GM18517 (cell line): ENCODE results near the gene ODF4.
"Not testable (repeated sequence)": the region's sequence is repeated elsewhere in the genome, so short reads cannot be mapped to it uniquely, and the experiment has no call there.

ENCODE experiments used
- ATAC-seq: cut with Tn5 transposase; IDR thresholded peaks from one replicate; pipeline ENCODE4 v1.9.1; 2021; ENCODE audit warnings: mild to moderate bottlenecking, moderate library complexity; ENCODE audit not compliant: unreplicated experiment

The ODF4 gene

DNA sequence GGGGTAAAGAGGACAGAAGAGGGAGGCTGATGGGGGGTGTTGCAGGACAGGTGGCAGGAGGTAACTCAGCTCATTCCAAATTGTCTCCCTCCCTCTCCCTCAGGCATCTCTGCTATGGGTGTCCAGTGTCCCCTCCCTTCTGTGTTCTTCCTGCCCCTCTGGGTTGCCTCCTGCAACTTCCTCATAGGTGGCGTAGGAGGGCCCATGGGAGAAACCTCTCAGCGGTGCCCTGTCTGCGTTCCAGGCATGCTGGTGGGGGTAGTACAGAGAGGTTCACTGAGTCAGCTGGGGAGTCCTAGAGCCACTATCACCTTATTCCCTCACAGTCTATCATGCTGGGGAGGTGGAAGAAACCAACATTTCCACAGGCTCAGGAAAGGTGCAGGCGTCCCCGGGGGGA lies 14.7 kb upstream of the ODF4 start:
- no peak for ATAC-seq

DNA sequence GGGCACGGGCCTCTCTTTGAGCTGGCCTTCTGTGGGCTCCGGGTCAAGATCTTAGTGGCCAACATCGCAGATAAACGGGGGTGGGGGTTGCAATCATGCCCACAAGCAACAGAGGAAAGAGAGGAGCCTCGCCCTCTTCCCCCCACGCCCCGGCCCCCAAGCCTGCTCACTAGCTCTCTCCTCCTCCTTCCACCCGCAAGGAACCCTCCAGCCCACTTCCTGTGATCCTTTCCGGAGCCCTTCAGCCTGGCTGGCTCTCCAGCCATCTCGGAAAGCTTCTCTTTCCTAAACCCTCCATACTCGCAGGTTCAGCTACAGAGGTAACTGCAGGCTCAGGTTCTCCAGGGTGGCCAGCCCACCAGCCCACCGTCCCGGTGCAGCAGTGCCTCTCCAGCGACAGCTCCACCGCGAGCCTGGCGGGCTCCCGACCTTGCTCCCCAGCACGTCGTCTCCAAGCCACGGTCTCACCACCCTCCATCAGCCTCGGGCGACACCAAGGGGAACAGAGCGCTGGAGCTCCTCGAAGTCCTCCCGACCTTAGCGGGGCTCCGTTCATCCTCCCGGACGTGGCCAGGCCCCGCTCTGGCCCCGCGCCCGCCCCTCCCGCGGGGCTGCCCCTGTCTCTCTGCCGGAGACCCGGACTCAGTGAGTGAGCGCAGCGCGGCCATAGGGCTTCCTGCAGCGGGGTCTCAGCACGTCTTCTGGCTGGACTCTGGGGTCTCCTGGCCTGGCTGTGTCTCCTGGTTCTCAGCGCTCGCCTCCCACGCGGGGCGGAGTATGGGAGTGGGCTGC lies 12.9 kb upstream of the ODF4 start:
- ATAC-seq: no peak

DNA sequence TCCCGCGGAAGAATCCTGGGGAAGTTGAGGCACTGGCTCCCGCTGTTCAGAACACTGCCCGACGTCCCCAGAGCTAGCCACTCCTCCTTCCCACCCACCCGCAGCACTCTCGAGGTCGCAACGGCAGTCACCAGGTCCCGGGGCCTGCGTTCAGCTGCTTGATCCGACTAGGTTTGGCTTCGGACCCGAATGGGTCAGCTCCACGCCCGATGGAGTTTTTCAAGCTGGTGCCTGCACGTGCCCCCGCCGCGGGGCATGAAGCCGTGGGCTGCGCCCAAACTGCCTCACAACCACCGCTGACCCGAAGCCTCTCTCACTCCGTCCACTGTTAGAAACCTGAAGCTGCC lies 12.4 kb upstream of the ODF4 start:
- ATAC-seq: no peak

DNA sequence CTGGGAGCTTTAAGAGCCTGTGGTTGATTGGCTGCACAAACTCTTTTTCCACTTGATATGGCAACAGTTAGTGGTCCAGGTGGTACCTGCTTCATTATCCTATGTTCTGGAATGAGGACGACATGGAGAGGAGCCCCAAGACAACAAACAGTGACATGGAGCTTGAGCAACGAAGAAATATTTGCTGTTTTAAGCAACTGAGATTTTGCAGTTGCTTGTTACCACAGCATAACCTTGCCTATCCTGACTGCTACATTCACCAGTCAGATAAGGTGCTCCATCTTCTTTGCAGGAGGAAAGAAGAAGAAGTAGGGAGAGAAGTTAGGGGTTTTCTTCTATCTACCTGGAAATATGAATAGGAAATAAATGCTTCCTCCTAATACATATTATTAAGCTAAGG lies 7.5 kb upstream of the ODF4 start:
- ATAC-seq: no peak

DNA sequence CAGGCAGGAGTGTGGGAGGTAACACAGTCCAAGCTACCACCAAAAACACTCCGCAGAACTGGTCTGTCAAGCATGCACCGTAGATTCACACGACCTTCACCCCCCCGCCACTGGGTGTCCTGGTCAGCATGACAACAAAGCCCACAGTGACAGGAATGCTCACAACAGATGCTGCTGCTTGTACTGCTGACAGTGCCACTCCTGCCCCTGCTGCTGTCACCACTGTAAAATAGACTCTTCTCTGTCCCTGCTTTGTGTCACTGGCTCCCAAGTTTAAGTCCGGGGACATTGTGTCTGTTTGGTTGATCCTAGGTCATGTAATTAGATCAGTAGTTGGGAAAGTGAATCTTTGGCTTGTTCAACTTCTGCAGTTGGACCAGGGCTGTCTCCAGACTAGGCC lies 7.0 kb upstream of the ODF4 start:
- ATAC-seq: no peak

DNA sequence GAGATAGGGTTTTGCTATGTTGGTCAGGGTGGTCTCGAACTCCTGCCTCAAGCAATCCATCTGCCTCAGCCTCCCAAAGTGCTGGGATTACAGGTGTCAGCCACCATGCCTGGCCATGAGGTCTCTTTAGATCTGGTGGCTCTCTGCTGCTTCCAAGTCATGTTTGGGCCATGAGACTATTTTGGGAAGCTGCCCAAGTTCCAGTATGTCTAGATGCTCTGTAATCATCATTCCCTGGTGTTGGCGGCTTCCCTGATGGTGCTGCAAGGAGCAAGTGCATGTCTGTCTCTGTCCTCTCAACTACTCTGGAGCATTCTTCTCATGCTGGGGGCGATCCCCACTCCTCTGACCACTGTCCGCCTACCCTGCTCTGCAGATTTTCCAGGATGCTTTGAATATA lies 6.4 kb upstream of the ODF4 start:
- no peak for ATAC-seq

DNA sequence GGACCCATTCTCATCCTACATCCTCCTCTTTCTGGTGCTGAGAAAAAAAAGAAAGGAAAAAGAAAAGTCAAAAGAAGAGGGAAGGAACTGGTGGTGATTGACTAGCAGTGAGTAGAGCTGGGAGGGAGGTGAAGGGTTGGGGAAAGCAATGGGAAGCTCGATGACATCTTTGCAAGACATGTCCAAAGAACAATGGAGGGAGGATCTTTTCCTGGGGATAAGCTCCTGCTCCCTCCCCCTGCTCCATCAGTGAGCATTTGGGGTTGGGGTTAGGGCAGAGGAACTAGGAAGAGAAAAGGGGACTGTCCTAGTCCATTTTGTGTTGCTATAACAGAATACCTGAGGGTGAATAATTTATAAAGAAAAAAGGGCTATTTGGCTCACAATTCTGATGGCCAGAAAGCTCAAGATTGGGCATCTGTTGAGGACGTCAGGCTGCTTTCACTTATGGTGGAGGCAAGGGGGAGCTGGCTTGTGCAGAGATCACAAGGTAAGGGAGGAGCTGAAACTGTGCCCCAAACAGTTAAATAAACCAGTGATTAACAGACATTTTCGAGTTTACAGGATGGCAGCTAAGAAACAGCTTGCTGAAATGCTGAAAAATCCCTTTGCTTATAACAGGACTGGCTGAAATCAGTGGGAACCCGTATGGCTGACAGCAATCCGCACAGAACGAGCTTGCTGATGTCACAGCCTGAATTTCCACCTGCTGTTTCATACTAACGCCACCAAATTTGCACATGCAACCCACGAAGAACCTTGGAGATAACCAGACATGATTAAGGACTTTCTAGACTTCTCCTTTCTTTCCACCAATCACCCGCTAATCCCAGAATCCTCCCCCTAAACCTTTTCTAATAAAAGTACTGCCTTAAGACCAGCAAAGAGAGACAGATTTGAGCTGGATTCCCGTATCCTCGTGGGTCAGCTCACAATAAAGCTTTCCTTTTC lies 1.6 kb upstream of the ODF4 start:
- no peak for ATAC-seq

DNA sequence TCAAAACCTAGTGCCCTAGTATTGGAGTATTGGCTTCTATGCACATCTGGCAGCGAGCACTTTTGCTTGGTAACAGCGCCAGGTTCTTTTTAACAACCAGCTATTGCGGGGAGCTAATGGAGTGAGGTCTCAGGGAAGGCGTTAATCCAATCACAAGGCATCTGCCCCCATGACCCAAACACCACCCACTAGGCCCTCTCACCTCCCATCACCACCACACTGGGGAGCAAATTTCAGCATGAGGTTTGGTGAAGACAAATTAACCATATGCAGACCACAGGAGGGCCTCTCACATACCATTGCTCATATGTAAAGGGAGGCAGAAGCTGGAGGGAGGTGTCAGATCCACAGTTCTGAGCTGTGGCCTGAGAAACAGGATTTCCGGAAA lies 893 bp upstream of the ODF4 start:
- ATAC-seq: no peak

DNA sequence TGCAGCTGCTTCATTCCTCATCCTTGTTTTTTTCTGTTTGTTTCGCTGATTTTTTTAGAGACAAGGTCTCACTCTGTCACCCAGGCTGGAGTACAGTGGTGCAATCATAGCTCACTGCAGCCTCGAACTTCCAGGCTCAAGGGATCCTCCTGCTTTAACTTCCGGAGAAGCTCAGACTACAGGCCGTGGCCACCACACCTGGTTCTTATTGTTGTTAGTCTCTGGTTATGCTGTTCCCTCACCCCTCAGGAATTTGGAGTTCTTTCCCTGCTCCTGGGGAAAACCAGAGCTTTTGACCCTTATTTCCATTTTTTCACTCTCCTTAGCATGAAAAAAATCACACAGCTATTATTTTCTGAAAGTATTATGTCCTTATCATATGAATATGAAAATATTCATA lies 1.8 kb downstream of the ODF4 start:
- no peak for ATAC-seq

DNA sequence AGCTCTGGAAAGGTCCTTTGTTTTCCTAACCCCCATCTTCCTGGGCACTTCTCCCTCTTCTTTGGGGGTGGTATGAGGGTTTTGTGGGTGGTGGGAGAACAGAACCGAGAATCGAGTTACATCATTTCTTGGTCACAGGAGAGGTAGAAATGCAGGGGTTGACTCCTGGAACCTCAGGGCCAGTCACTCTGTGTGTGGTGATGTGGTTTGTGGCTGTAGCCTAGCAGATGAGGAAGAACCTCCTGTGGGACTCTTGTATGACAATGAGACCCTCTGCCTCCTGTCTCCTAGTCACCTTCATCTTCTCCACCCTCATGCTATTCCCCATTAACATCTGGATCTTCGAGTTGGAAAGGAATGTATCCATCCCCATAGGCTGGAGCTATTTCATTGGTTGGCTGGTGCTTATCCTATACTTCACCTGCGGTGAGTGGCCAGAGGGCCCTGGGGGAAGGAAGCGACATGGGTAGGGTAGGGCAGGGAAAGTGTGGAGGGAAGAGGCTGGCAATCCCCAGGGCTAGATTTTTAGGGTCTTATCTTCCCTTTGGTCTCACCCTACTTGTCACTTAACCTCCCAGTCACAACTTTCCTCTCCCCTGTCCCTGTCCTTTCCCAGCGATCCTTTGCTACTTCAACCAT lies 5.5 kb downstream of the ODF4 start:
- ATAC-seq: no peak

DNA sequence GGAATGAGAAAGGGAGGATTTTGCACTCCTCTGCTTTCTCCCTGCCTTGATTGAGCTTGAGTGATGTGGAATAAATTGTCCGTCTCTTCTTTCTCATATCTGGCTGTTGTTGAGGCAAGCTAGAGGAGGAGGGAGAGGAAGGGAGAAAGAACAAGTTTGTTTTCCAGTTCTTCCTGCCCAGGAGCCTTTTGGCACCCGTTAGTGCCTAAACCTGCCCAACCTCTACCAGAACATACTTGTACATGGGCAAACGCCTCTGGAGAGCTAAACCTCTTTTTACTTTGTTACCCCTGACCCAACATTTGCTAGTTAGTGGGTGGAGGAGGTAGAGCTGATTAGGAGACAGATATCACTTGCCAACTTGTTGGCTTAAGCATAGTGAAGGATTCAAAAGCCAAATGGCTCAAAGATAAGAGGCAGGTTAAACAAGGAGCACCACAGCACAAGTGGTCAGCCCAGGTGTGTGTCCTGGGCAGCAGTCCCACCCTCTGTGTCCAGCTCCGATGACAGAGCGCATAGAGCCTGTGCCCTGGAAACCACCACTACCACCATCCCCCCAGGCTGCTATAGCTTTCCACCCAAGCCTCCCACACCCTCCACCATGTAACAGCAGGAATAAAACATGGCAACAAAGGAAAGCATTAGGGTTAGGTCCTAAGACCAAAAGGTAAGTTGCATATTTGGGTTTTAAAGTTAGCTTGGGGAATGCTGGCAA lies 6.5 kb downstream of the ODF4 start:
- no peak for ATAC-seq

DNA sequence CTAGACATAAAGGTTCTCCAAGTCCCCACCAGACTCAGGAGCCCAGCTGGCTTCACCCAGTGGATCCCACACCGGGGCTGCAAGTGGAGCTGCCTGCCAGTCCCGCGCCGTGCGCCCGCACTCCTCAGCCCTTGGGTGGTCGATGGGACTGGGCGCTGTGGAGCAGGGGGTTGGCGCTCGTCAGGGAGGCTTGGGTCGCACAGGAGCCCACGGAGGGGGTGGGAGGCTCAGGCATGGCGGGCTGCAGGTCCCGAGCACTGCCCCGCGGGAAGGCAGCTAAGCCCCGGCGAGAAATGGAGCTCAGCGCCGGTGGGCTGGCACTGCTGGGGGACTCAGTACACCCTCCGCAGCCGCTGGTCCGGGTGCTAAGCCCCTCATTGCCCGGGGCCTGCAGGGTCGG lies 7.4 kb downstream of the ODF4 start:
- not testable (repeated sequence) for ATAC-seq

DNA sequence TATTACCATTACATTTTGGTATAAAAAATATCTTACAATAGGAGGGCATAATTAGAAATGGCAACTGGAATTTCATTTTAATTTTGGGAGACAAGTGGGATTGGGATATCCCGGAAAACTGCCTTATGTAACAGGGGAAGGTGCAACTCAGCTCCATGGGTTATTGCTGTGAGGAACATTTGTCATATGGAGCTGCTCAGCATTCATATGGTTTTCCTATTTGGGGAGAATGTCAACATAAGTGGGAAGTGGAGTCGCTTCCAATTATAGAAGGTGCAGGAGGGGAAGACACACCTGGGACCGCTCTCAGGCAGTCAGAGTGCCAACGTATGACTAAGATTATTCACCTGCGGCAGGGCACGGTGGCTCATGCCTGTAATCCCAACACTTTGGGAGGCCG lies 10.7 kb downstream of the ODF4 start:
- ATAC-seq: no peak

DNA sequence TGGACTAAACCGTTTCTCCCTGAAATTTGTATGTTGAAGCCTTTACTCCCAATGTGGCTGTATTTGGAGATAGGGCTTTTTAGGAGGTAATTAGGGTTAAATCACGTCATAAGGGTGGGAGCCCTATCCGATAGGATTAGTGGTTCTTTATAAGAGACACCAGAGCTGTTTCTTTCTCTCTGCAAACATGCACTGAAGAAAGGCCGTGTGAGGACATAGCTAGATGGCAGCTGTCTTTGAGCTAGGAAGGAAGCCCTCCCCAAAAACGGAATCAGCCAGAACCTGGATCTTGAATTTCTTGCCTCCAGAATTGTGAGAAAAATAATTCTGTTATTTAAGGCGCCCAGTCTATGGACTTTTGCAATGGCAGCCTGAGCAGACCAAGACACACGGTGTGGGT lies 14.1 kb downstream of the ODF4 start:
- ATAC-seq: no peak

DNA sequence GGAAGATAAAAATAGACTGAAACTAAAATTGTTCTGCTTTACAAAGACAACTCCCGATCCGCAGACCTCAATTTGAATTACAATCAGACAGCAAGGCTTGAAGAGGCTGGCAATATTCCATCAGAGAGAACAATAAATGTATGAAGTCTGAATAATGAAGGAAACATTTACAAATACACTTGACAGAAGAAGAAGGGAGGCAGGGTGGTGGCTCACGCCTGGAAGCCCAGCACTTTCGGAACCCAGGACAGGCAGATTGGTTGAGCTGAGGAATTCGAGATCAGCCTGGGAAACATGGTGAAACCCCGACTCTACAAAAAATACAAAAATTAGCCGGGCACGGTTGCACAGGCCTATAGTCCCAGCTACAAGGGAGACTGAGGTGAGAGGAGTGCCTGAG lies 14.6 kb downstream of the ODF4 start:
- no peak for ATAC-seq

DNA sequence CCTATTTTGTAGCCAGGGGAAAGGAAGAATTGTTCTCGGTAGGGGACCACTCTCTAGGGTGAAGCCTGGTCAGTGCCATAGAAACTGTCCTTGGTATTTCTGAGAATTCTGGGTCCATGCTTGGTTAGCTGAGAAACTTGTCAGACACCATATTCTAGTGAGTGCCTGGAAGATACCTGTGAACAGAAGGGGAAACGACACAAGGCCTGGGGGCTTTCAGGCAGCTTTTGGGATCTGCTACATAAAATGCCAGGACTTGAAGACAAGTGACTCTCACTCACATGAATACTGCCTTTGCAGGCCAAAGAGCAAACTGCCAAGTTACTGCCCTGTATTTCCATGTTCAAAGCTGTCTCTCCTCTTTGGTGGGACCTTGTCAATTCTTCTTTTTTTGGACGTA lies 18.3 kb downstream of the ODF4 start:
- ATAC-seq: no peak

DNA sequence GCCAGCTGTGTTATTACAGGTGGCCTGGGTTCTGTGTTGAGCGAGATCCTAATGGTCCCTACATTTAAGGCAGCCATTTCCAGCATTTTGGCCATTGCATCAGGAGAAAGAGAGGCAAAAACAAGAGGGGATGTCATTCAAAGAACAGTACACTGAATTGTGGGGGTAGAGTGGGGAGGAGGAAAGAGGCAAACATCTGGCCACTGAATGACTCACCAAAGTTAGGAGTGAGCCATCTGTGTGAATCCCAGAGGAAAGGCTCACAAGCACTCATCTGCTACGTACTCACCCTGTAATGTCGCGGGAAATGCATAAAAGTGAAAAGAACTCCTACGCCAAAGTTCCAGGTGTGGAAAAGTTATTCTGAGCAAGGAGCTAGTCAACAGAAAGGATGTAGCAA lies 20.1 kb downstream of the ODF4 start:
- no peak for ATAC-seq

DNA sequence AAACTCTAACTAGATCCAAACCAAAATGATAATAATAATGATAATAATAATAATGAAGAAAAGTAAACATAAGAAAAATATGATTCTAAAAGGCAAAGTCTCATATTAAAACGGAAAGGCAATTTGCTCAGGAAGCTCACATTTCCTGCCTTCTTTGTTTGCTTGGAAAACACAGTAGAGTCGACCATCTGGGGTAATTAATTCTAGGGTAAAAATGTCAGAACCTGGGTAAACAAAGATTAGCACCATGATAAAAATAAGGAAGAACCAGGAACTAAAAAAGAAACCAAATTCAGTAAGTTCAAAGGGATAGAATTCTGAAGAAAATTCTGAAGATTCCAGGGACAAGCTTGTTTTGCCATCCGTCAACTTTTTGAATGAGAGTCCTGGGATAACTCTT lies 20.6 kb downstream of the ODF4 start:
- ATAC-seq: no peak

DNA sequence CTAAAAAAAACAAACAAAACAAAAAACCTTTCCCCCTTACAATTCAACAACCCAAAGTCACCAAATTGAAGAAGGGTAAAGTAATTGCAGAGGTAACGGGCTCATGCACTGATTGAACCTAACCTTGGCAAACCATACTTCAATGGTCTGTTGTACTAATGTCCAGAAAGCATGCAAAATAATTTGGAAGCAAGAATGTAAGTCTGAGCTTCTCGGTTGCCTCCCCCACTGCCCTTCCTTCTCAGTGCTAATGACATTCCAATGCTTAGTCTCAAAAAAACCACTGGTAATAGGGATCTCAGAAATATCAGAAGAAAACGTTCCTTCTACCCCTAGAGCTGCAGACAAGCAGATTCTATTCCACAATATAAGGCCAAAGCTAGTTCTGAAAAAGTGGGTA lies 21.1 kb downstream of the ODF4 start:
- ATAC-seq: no peak

DNA sequence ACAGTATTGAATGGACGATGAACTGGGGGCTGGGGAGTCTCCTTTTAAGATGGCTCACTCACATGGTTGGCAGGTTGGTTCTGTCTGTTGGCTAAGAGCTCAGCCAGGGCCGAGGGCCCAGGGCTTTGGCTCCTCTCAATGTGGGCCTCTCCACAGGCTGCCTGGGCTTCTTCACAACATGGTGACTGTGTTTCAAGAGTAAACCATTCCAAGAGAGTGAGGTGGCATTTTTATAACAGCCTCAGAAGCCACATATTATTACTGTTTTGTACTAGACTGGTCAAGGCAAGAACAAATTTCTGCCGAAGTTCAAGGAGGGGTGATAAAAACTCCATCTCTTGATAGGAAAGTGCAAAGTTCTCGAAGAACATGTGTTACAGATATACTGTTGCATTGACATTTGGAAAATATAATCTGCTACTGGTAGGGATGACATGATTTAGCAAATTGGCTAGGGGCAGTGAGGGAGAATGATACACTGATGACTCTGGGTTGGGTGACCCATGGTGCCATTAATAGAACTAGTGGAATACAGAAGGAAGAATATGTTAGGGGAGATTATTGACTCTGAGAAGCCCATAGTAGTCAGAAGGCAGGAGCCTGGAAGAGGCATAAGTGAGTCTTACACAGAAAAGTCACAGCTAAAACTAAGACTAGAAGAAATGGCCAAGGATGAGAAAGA lies 23.2 kb downstream of the ODF4 start:
- ATAC-seq: no peak

DNA sequence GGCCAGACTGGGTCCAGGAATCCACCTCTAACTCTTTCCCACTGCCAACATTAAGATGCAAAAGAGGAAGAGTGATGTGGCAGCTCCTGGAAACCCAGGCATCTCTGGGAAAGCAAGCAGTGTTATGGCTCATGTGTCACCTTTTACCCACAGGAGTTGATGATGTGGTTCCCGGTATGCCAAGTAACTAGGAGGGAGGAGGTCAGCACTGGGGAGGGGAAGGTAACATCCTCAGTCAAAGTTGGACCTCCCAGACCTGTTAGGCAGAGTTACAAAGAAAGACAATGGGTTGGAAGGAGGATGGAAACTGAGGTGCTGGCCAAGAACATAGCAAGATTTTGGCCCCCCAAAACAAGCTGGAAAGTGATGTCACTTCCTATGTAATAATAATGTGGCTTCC lies 25.5 kb downstream of the ODF4 start:
- ATAC-seq: no peak
